Keratinocyte (primary cell): ENCODE measurements around the gene IL7R. TPM values are rescaled to one million over a fixed set of nuclear protein-coding genes. Genes with fewer than 3 reads are reported as not detected.

Experiments
- DNase-seq: peaks from one replicate; pipeline ENCODE4 v3.0.0-alpha.2; 2011; ENCODE audit warnings: low read depth, missing footprints, low spot score
- FAIRE-seq: peaks from 2 replicates; lab custom pipeline; 2011; peaks lifted over from hg19 to GRCh38; lab: Jason Lieb, UNC
- H2AFZ ChIP-seq: 2 replicates; pipeline ENCODE4 v1.6.0; 2012; ENCODE audit warnings: low read length, control low read depth, inconsistent platforms; ENCODE audit not compliant: control insufficient read depth
- H3K27ac ChIP-seq: 2 replicates; pipeline ENCODE4 v1.5.1; 2011; ENCODE audit warnings: low read length; ENCODE audit not compliant: control insufficient read depth, insufficient read depth
- H3K27me3 ChIP-seq: 3 replicates; pipeline ENCODE4 v1.6.0; 2011; ENCODE audit warnings: low read length; ENCODE audit not compliant: control insufficient read depth, insufficient read depth; ENCODE audit errors: extremely low read depth
- H3K36me3 ChIP-seq, 2 experiments: 2 replicates in 1 of 2; 3 replicates in 1 of 2; pipeline ENCODE4 v1.5.1; 2011; ENCODE audit warnings: low read length in 2 of 2, mild to moderate bottlenecking in 1 of 2; ENCODE audit not compliant: control insufficient read depth in 2 of 2, insufficient read depth in 2 of 2; ENCODE audit errors: extremely low read depth in 1 of 2
- H3K4me1 ChIP-seq: 3 replicates; pipeline ENCODE4 v1.5.1; 2011; ENCODE audit warnings: low read length; ENCODE audit not compliant: control insufficient read depth, insufficient read depth; ENCODE audit errors: extremely low read depth
- H3K4me2 ChIP-seq: 3 replicates; pipeline ENCODE4 v1.6.0; 2011; ENCODE audit warnings: low read depth, low read length; ENCODE audit not compliant: control insufficient read depth, insufficient read depth; ENCODE audit errors: extremely low read depth
- H3K4me3 ChIP-seq, 3 experiments: fragments of 200-600 bp in 1 of 3; sonication (generic) in 1 of 3; 2 replicates in 2 of 3; 3 replicates in 1 of 3; pipeline ENCODE4 v1.5.1; 2011 to 2016; ENCODE audit warnings: low read length in 3 of 3, mild to moderate bottlenecking in 3 of 3, control low read depth in 2 of 3, inconsistent platforms in 1 of 3, low read depth in 1 of 3, mixed read lengths in 1 of 3, mixed run types in 1 of 3, moderate library complexity in 1 of 3; ENCODE audit not compliant: control insufficient read depth in 2 of 3, insufficient read depth in 2 of 3; ENCODE audit errors: extremely low read depth in 1 of 3
- H3K79me2 ChIP-seq: 2 replicates; pipeline ENCODE4 v1.6.0; 2012; ENCODE audit warnings: low read length; ENCODE audit not compliant: control insufficient read depth, insufficient read depth
- H3K9ac ChIP-seq: 3 replicates; pipeline ENCODE4 v1.6.0; 2011; ENCODE audit warnings: low read length; ENCODE audit not compliant: control insufficient read depth, insufficient read depth; ENCODE audit errors: extremely low read depth
- H3K9me1 ChIP-seq: 3 replicates; pipeline ENCODE4 v1.6.0; 2011; ENCODE audit warnings: low read length; ENCODE audit not compliant: control insufficient read depth, insufficient read depth; ENCODE audit errors: extremely low read depth
- H3K9me3 ChIP-seq: 2 replicates; pipeline ENCODE4 v1.5.1; 2012; ENCODE audit warnings: low read depth, low read length; ENCODE audit not compliant: control insufficient read depth
- H4K20me1 ChIP-seq: 3 replicates; pipeline ENCODE4 v1.6.0; 2011; ENCODE audit warnings: low read length; ENCODE audit not compliant: control insufficient read depth, insufficient read depth; ENCODE audit errors: extremely low read depth
- EZH2 ChIP-seq: IDR thresholded peaks from one replicate; pipeline ENCODE4 v1.6.1; 2012; ENCODE audit warnings: inconsistent platforms, mild to moderate bottlenecking, low read length, moderate library complexity
- dilution Hi-C: fragments of 300-500 bp; cut with MboI; formaldehyde crosslinking; loops from one replicate; pipeline ENCODE4 v1.7.0; 2020; ENCODE audit warnings: low sequenced_read_pairs; ENCODE audit not compliant: extremely low pct_ligation_motif_present
- polyA minus RNA-seq, 3 experiments: library from RNA; depleted of rRNA, polyadenylated mRNA; stranded (reverse); fragments of >200 nt; gene quantifications; 1 replicate in 1 of 3; 2 replicates in 1 of 3; 3 replicates in 1 of 3; pipeline ENCODE4 v1.2.3, GENCODE V29; 2011
- polyA plus RNA-seq, 5 experiments: library from polyadenylated mRNA; depleted of rRNA in 3 of 5; stranded (reverse) in 3 of 5; stranded (forward) in 1 of 5; unstranded in 1 of 5; fragments of >200 nt; gene quantifications; 1 replicate in 1 of 5; 2 replicates in 3 of 5; 3 replicates in 1 of 5; pipeline versions ENCODE4 v1.2.1 to v1.2.3, GENCODE V29; 2011 to 2012; ENCODE audit warnings: missing spikeins in 2 of 5, low read depth in 1 of 5, low replicate concordance in 1 of 5
- TF ChIP-seq, protein P1 (sequence below), 3 experiments: IDR thresholded peaks in 1 of 3; conservative IDR thresholded peaks in 1 of 3; optimal IDR thresholded peaks in 1 of 3; 2 replicates in 2 of 3; 3 replicates in 1 of 3; pipeline versions ENCODE3 to v1.5.1; 2011; ENCODE audit warnings: low read length in 3 of 3, mild to moderate bottlenecking in 3 of 3, moderate library complexity in 2 of 3, control low read depth in 1 of 3, inconsistent platforms in 1 of 3; ENCODE audit not compliant: insufficient read depth in 2 of 3; ENCODE audit errors: extremely low read depth in 1 of 3

Gene IL7R, protein sequence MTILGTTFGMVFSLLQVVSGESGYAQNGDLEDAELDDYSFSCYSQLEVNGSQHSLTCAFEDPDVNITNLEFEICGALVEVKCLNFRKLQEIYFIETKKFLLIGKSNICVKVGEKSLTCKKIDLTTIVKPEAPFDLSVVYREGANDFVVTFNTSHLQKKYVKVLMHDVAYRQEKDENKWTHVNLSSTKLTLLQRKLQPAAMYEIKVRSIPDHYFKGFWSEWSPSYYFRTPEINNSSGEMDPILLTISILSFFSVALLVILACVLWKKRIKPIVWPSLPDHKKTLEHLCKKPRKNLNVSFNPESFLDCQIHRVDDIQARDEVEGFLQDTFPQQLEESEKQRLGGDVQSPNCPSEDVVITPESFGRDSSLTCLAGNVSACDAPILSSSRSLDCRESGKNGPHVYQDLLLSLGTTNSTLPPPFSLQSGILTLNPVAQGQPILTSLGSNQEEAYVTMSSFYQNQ
- polyA plus RNA-seq (2.8 to 5.9 TPM (median 4.7 TPM) in 3 replicates), polyA minus RNA-seq (2.7 to 8.5 TPM (median 4.6 TPM) in 3 replicates)
- not detected for polyA plus RNA-seq (2011; ENCODE audit: low read depth)
- polyA plus RNA-seq (2011; cell fraction: cytosol; rRNA removed), result 1.7 and 2.7 TPM in 2 replicates
- polyA plus RNA-seq (2011; cell fraction: nucleus; rRNA removed), result 4.5 and 5.1 TPM in 2 replicates
- polyA plus RNA-seq (2012; ENCODE audit: low replicate concordance), result 4.6 TPM in 1 of 2 replicates, not detected in the other
- polyA minus RNA-seq (2011; cell fraction: cytosol; rRNA and poly(A)+ RNA removed), result 1.9 TPM
- polyA minus RNA-seq (2011; cell fraction: nucleus; rRNA and poly(A)+ RNA removed), result 3.6 and 6.4 TPM in 2 replicates

DNA sequence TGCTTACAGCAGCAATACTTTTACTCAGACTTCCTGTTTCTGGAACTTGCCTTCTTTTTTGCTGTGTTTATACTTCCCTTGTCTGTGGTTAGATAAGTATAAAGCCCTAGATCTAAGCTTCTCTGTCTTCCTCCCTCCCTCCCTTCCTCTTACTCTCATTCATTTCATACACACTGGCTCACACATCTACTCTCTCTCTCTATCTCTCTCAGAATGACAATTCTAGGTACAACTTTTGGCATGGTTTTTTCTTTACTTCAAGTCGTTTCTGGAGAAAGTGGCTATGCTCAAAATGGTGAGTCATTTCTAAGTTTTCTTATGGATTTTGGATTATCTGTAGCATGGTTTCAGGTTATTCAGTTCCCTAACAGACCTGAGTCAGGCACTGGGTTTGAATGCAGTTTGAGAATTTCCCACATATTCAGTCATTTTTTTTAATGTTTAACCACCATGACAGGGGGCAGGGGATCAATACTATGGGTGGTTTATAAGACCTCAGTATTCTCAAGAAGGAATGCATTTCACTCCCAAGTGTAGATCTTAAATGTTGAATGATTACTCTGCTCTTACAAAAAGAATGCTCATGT, at the start of gene IL7R:
IL7R (plus strand) TSS at position 127 of the 587 bp plus-strand sequence; CDS start at position 214, 87 bp downstream.
- no peak for TF ChIP-seq EZH2
- TF ChIP-seq, protein P1, sequence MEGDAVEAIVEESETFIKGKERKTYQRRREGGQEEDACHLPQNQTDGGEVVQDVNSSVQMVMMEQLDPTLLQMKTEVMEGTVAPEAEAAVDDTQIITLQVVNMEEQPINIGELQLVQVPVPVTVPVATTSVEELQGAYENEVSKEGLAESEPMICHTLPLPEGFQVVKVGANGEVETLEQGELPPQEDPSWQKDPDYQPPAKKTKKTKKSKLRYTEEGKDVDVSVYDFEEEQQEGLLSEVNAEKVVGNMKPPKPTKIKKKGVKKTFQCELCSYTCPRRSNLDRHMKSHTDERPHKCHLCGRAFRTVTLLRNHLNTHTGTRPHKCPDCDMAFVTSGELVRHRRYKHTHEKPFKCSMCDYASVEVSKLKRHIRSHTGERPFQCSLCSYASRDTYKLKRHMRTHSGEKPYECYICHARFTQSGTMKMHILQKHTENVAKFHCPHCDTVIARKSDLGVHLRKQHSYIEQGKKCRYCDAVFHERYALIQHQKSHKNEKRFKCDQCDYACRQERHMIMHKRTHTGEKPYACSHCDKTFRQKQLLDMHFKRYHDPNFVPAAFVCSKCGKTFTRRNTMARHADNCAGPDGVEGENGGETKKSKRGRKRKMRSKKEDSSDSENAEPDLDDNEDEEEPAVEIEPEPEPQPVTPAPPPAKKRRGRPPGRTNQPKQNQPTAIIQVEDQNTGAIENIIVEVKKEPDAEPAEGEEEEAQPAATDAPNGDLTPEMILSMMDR (optimal IDR thresholded peaks at IDR 0.05 in 1 of 3, IDR thresholded peaks at IDR 0.05 in 1 of 3, conservative IDR thresholded peaks at IDR 0.05 in 1 of 3; ENCODE audit: extremely low read depth in 1 of 3, insufficient read depth in 2 of 3, low read length in 3 of 3), result no peak
- dilution Hi-C loops, result no loop called here
- no peaks in the 10 kb centered on the region for H4K20me1 ChIP-seq
- FAIRE-seq, result peak; percentile 23
- no peaks in the 10 kb centered on the region for H3K9me1 ChIP-seq
- H3K27me3 ChIP-seq, result no peaks in the 10 kb centered on the region
- H3K9me3 ChIP-seq, result no peaks in the 10 kb centered on the region
- peak within 1 kb of the TSS; percentile 87 for H3K27ac ChIP-seq
- H3K4me1 ChIP-seq, result peaks cover 43% of the 10 kb centered on the region
- no peaks in the 10 kb centered on the region for H3K79me2 ChIP-seq
- no peaks in the 10 kb centered on the region for H3K36me3 ChIP-seq
- H3K4me2 ChIP-seq, result peak within 1 kb of the TSS; percentile 79
- H3K4me3 ChIP-seq, result peak within 1 kb of the TSS in 2 of 3 experiments; percentile 24
- peak within 1 kb of the TSS; percentile 45 for H3K9ac ChIP-seq
- DNase-seq, result no peak
- H2AFZ ChIP-seq, result peak within 1 kb of the TSS; percentile 78

DNA sequence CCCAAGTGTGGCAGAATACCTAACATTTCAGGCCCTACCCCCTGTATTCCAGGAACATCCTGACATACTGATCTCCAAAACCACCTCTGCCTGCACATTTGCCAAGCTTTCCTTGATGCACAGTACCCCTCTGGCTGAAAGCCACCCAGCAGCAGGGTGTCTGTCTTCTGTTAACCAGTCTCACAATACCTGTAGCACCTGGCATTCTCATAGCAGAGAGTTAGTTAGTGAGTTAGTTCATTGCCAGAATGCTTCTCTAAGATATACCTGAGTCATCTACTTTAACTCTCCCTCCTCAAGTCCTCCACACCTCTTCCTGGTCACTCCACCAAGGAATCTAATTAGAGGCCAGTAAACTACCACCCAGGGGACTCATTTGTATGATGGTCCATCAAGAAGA, 46.1 kb upstream of the IL7R start:
- no peaks in the 10 kb centered on the region for H3K27me3 ChIP-seq
- dilution Hi-C loops, result no loop called here
- H3K79me2 ChIP-seq, result no peaks in the 10 kb centered on the region
- no peaks in the 10 kb centered on the region for H3K36me3 ChIP-seq
- H3K27ac ChIP-seq, result no peak overlapping the region
- no peaks in the 10 kb centered on the region for H4K20me1 ChIP-seq
- H3K4me2 ChIP-seq, result no peak overlapping the region
- no peak overlapping the region for H3K4me3 ChIP-seq
- H3K9ac ChIP-seq, result no peak overlapping the region
- H2AFZ ChIP-seq, result no peak overlapping the region
- no peaks in the 10 kb centered on the region for H3K4me1 ChIP-seq
- TF ChIP-seq, protein P1 (optimal IDR thresholded peaks at IDR 0.05 in 1 of 3, IDR thresholded peaks at IDR 0.05 in 1 of 3, conservative IDR thresholded peaks at IDR 0.05 in 1 of 3; ENCODE audit: extremely low read depth in 1 of 3, insufficient read depth in 2 of 3, low read length in 3 of 3), result no peak
- no peak for TF ChIP-seq EZH2
- no peaks in the 10 kb centered on the region for H3K9me1 ChIP-seq
- FAIRE-seq (no peak), DNase-seq (no peak)
- no peaks in the 10 kb centered on the region for H3K9me3 ChIP-seq
